HG02798 (cell line): Measurements from ENCODE around the gene FAAH.

Experiments
- ATAC-seq: cut with Tn5 transposase; IDR thresholded peaks from one replicate; pipeline ENCODE4 v1.9.1; 2021; ENCODE audit warnings: mild to moderate bottlenecking; ENCODE audit not compliant: unreplicated experiment, poor library complexity

FAAH gene

DNA sequence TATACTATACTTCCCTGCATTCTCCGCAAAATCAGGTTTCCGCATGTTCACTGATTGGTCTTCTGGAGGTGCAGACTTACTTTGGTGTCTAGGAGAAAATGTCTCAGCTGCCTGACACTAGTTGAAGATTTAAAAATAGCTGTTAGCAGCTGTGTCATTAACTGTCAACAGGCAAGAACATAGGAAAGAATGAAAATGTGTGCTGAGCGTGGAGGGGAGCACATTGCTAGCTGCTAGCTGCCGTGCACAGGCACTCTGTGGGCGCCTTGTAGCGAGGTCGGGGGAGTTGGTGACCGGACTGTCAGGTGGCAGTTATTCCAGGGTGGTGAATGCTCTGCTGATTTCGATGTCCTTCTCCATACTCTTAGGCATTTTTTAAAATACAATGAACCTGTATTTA is 5.2 kb downstream of the FAAH start:
- no peak for ATAC-seq

DNA sequence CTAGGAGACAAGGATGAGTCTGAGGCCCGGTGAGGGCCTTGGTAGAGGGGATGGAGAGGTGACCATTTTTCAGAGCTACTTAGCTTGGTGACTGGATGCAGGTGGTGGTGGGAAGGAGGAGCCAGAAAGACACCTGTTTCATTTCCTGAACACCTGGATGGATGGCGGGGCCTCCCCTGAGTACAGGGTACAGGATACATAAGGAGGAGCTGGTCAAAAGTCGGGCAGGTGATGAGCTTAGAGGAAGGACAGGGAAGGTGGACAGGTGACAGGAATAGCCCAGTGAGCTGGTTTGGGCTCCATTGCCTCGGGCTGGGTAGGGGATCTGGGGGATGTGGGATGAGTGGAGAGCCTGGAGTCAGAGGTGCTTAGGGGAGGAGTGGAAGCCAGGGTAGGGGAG is 6.3 kb downstream of the FAAH start:
- ATAC-seq = no peak

DNA sequence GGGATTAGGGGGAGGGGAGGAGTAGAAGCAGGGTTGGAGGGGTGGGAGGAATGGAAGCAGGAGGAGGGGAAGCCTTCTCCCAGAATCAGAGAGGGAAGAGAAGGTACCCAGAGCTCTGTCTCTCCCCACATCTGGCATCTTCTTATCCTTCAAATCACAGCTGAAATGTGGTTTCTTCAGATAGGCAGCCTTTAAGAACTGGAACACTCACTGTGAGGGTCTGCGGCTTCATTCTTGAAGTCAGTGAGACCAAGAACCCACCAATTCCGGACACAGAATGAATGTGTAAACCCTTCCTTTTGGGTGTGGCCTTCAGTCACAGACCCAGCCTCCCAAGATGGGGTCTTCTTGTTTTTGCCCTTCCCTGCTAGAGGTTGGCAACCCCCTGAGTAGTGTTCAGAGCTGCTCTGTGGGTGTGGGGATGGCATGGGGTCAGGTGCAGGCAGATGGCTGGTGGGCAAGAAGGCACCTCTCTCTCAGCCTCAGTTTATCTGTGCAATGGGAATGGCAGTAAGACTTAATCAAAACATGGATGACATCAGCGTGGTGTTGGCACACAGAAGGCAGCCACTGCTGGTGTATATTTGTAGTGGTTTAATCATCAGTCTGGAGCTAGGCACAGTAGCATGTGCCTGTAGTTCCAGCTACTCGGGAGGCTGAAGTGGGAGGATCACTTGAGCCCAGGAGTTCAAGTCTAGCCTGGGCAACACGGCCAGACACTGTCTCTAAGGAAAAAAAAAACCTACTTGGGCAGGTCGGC is 7.2 kb downstream of the FAAH start:
- no peak for ATAC-seq

- no peak for ATAC-seq
Observed at GRCh38 chr1:46401964-46402626, 8.0 kb downstream of the FAAH start.

- ATAC-seq = no peak
Observed at GRCh38 chr1:46403916-46404315, 9.8 kb downstream of the FAAH start.

- no peak for ATAC-seq
Observed at GRCh38 chr1:46404482-46405196, 10.5 kb downstream of the FAAH start.

GRCh38 chr1:46405197-46405555 is 11.1 kb downstream of the FAAH start:
- no peak for ATAC-seq

DNA sequence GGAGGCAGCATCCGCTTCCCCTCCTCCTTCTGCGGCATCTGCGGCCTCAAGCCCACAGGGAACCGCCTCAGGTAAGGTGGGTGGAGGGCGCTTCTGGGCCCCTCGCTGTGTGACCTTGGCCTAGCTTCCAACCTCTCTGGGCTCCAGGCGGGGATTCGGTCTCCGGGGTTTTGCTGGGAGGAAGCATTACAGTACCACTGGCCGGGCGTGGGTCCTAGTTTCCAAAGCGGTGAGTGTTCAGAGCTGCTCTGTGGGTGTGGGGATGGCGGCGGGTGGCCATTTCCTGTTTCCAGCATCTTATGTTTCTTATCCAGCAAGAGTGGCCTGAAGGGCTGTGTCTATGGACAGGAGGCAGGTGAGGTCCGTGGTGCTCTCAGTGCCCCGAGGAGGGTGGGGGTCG is 11.6 kb downstream of the FAAH start:
- no peak for ATAC-seq

GRCh38 chr1:46406881-46407608 is 12.9 kb downstream of the FAAH start:
- no peak for ATAC-seq

- ATAC-seq = no peak
Observed at GRCh38 chr1:46407636-46408035, 13.5 kb downstream of the FAAH start.

DNA sequence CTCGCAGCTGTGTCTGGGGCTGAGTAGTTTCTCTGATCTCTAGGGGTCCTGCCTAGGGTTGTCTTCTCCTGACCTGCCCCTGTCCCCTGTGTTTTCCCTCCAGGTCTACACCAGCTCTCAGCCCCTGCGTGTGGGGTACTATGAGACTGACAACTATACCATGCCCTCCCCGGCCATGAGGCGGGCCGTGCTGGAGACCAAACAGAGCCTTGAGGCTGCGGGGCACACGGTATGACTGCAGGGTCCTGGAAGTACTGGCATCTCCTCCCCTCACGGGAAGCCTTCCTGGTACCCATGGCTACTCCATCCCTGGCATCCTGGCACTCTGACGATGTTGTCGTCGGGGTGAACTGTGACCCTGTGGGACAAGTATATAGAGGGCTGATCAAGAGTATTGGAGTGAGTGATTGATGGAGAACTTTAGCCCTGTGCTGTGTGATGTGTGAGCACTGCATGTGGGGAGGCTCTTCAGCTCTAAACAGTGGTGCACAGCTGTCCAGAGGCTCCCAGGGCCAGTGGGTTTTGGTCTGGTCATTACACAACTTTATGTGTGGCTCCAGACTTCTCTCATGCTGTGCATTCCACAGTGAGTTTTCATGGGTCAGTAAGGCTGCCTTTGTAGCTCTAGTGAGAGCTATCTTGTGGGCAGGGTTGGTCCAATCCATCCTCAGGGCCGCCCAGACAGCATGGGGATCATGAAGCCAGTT is 14.4 kb downstream of the FAAH start:
- ATAC-seq = no peak

DNA sequence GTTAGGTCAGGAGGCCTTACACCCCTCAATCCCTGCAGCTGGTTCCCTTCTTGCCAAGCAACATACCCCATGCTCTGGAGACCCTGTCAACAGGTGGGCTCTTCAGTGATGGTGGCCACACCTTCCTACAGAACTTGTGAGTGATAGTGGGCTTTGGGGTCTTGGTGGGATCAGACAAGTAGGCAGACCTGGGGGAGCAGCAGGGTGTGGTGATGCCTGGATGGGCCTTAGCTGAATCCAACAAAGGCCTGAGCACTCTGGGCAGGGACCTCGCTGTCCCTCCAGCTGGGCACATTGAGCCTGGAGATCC is 14.9 kb downstream of the FAAH start:
- no peak for ATAC-seq

- no peak for ATAC-seq
Observed at GRCh38 chr1:46410156-46411009, 16.3 kb downstream of the FAAH start.

DNA sequence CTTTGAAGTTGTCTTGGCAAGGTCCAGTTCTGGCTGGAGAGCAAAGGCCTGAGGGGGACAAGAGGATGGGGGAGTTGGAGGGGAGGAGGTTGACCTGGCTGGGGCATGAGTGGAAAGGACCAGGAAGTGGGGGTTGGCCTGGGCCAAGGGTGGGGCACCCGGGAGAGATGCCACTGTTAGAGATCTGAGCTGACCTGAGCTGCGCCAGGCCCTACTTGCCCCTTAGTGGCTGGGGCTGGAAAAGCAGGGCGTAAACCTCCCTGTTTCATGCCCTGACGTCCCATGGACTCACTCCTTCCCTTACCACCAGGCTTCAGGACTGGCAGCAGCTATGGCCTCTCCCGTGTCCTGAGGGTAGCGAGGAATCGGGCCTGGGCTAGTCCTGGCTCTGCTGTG is 16.9 kb downstream of the FAAH start:
- ATAC-seq = no peak

DNA sequence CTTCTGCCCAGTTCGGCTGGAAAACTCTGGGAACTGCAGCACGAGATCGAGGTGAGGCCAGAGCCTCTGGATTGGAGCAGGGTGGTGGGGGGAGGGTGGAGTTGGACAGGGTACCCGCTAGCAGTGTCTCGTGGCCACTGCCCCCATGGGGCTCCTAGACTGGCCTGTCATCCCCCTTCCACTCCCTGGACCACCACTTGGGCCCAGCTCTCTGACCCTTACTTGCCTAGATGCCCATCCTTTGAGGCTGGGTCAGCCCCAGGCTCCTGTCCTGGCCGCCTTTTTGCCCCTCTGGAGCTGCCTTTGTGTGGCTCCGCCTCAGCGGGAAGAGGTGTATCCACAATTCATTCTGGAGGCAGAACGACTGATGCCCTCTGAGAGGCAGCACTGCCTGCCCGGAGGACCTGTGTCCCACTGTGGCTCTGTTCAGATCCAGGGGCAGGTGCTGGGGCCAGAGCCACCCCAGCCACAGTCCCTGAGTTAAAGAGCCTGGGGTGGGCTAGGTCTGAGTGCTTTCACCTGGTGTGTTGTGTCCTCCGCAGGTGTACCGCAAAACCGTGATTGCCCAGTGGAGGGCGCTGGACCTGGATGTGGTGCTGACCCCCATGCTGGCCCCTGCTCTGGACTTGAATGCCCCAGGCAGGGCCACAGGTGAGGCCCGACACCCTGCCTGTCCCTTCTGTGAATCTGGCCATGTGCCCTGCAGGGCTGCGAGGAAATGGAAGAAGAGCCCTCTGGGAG is 17.7 kb downstream of the FAAH start:
- ATAC-seq = no peak

GRCh38 chr1:46412893-46413595 is 18.9 kb downstream of the FAAH start:
- no peak for ATAC-seq

DNA sequence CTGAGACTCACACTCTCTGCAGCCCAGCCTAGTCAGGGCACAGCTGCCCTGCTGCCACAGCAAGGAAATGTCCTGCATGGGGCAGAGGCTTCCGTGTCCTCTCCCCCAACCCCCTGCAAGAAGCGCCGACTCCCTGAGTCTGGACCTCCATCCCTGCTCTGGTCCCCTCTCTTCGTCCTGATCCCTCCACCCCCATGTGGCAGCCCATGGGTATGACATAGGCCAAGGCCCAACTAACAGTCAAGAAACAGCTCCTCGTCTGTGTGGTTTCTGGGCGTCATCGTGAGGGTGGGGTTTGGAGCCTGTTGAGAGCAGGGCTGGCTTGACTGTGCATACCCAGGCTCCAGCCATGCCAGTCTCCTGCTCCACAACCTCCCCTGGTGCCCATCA is 19.5 kb downstream of the FAAH start:
- ATAC-seq = no peak

DNA sequence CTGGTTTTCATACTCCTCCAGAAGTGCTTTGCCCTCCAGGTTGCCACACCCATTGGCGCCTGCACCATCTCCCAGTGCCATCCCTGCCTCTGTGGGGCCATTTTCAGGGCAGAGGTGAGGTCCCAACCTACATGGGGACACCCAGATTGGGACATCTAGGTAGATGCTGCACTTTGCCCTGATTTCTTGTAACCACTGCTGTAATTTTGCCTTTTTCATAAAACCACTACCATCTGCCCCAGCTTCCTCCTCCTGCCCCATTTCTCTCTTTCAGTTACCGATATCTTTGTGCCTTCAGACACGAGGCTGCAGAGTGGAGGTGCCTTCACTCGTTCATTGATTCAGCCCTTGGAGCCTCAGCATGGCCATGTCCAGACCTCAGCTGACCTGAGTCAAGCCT is 21.4 kb downstream of the FAAH start:
- ATAC-seq = no peak
